GM21723 (cell line): Measurements from ENCODE around the gene NOTCH1.

Experiments
- ATAC-seq: cut with Tn5 transposase; IDR thresholded peaks from one replicate; pipeline ENCODE4 v1.9.1; 2021; ENCODE audit warnings: mild to moderate bottlenecking, moderate library complexity; ENCODE audit not compliant: unreplicated experiment

The NOTCH1 gene

DNA sequence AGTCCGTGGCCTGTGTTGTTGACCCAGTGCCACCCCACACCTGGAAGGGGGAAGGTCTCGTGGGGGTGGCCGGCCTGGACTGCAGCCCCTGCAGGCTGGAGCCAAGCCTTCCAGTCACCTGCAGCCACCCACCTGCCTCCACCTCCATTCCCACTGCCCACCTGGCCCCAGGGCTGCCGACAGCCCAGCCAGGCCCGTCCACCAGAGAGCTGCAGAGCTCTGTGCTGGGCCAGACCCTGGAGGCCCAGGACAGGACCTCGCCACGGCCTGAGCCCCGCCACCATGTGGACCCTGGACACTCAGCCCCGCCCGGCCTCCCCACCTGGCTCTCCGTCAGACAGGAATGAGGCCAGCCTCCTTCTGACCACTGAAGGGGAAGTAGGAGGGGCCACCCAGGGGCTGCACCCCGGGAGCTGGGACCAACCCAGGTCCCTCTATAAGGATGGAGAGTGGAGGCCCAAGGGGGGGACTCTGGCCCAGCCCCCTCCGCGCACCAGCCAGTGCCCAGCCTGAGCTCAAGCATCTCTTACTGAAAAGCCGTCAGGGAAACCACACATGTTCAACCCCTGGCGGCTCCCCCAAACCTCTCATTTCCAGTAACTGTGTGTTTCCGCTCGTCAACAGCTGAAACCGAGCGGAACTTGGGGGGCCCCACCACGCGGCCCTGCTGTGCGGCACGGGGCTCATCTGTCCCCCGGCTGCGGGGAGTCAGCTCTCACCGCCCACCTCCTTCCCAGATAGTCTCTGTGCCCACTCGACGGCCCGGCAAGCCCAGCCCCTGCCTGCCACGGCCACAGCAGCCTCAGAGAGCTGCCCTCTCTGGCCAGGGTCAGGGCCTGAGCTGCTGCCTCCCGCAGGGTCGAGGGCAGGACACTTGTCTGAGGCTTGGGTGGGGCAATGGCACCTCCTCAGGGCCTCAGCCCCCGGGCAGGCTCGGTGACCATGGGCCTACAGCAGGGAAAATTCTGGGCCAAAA lies 12.8 kb downstream of the NOTCH1 start:
- no peak for ATAC-seq

DNA sequence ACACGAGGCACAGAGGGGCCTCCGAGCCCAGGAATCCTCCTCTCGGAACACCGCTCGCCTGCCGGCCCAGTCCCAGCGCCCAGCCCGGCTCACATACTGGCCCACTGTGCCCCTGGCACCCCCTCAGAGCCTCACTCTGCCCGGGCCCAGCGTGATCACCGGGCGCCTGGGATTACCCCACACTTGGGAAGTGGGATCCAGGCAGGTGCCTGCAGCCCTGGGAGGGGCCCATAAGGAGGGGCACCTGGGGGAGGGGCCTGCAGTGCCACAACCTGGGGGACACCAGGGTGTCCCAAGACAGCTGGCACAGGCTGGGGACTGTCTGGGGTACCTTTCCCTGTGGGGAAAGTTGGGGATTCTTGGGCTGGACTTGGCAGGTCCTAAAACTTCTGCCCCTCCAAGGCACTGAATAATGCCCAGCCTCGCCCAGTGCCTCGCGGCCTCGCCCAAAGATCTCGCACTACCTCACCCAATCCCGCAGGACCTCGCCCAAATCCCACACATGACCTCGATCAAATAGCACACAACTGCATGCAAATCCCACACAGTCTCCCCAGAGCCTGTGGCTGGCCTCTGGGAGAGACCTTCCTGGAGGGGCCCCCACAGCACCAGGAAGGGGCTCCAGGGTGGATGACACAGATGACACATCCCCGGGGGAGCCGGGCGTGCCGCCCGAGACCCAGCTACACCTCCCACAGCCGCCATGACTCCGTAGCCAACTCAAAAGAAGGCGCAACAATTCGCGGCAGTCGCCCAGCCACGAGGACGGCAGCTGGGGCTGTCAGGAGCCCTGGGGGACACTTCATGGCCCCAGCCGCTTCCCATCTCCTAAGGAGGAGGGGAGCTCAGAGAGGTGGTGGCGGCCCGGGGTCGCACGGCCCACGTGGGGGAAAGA lies 13.7 kb downstream of the NOTCH1 start:
- no peak for ATAC-seq

DNA sequence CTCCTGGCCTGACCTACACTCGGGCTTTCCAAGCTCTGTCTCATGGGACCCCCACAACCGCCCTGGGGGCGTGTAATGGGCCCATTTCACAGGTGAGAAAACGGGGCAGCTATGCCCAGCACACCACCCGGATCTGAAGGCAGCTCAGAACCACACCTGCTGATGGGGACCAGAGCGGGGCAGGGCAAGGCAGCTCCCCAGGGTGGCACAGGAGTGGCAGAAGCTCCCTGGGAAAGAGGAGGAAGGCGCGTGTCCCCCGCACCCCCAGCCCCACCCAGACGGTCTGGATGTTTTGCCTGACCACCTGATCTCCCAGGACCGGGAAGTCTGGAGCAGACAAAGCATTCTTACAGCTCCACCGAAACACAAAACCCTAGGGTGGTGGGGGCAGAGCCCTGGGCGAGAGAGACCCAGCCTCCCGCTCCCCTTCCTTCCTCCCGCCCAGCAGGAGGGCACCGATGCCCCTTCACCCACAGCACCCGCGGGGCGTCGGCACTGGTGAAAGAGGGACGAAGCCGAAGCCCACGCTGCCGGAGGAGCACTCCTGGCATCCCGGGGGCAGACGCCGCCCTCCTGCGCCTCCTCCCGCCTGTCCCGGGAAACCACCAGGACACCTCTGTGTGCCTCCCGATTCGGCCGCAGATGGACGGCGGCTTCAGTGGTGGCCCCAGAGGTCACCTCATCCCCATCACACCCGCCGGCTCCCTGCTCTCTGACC lies 14.5 kb downstream of the NOTCH1 start:
- no peak for ATAC-seq

DNA sequence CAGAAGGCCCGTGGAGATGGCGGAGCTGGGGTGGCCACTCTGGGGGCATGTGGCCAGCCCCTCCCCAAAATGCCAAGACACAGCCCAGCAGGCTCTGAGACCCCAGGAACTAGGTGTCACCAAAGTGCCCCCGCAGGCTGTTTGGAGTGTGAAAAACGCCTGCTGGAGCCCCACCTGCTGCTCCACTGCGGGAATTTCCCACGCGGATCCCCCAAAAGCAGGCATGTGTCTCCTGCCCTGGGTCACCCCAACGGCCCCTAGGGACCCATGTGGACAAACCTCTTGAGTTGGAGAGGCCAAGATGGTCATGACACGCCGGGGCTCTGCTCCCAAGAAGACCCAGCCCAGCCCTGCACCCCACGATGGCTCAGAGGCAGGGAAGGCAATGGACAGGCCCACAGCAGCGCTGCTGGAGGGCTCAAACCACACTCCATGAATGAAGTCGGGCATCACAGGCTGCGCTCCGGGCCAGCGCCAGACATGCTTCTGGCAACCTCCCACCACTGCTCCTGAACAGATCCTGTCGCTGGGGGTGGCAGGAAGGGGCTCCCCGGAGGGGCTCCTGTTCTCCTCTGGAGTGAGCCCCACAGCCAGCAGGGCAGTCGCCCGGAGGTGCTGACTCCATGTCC lies 15.3 kb downstream of the NOTCH1 start:
- ATAC-seq: no peak

DNA sequence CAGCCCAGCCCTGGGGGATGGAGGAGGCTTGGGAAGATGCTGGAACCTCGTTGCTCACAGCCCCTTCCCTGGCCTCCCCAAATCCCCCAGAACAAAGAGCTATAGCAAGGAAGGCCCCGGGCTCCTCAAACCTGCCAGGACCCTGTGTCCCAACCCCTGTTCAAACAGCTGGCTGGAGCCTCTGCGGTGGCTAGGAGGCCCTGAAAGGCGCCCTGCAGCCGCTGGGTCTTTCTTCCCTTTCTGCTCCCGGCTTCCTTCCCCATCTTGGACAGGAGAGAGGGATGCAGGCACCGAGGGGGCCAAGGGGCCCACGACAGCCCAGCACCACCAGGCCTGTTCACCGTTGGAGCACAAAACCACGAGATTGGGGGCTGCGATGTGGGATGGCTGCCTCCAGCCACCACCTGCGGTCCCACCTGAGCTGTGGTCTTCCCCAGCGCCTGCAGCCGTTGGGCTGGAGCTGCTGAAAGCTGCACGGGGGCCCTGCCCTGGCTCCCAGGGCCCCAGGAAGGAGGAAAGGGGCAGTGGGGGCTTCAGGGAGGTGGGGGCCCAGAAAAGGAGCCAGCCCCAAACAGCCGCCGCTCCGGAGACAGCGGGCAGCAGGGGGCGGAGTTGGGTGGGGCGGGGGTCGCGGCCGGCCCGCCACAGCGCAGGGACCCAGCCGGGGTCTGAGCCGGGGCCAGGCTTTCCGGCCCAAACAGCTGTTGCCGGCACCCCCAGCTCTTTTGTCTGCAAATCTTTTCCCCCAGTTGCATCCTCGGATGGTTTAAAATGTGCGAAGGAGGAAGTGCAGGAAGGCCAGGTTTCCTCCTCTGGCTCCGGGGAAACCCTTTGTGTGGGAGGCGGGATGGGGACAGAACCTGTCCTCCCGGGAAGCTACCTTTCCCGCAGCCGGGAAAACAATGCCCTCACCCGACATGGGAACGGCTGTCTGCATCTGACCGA lies 16.1 kb downstream of the NOTCH1 start:
- ATAC-seq: no peak

DNA sequence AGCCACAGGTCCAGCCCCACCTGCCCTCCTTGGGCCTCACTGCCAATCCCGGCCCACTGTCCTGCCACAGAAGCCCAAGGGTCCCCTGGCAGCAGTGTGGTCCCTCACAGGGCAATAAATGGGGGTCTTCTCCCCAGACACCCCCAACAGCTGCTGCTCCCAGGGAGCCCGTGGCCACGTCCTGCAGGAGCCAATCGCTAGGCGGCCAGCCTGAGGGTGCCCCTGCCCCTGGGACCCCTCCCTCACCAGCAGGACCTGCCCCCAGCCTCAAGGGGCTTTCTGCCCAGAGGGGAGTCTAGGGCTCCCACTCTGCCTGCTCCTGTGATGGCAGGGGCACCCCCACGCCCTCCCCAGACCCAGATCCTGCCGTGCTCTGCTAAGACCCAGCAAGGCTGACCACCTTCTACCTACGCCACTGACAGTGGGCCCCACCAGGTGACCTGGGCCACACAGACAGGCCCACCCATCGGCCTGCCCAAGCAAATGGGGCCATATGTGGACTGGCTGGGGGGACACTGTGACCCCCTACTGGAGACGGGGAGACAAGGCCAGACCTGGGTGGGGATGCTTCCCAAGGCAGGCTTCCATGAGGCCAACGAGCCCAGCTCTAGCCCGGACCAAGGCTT lies 17.0 kb downstream of the NOTCH1 start:
- ATAC-seq: no peak

DNA sequence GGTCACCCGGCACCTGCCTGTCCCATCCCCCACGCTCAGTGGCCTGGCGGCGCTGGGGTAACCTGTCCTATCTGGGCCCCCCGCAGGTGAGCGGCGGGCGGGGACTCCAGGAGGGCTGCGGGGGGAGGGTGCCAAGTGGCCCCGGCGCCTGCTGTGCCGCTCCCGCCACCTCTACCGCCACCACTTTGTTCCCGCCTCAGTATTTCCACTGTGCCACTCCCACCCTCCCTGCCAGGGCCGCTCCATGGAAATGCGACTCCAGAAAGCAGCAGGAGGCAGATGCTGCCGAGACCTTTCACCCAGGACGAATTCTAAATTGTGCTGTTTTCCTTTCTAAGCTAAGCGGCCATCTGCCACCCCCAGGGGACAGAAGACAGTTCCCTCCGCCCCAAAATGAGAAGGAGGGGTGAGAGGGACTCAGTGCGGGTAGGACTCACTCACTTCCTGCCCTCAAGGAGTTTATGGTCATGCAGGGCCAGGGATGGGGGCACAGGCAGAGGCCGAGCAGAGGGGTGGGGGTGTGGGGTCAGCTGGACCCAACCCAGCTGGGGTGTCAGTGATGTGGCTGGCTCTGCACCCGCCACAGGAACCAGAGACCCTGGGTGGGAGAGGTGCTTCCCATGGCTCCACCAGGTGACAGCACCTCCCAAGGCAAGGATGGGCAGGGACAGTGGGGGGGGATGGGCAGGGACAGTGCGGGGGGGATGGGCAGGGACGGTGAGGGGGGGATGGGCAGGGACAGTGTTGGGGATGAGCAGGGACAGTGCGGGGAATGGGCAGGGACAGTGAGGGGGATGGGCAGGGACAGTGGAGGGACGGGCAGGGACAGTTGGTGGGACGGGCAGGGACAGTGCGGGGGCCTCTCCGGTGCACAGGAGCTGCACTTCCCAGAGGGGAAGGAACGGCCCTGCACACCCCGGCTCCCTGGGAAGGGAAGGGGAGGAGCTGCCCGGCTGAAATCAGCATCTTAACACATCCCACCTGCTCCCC lies 17.8 kb downstream of the NOTCH1 start:
- no peak for ATAC-seq

DNA sequence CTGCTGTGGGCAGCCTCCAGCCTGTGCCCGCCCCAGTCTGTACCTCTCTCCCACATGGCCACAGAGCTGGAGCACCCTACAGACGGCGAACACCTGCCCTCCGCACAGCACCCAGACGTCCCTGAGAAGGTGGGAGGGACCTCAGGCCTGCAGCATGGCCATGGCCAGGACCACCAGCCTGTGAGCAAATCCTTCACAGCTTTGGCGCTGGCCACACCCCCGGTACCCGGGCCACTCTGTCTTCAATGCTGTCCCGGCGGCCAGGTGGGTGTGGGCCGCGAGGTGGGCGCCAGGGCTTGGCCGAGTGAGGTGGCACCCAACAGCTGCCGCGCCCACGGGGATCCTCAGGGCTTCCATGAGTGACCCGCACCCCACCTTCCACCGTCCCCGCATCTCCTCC lies 18.7 kb downstream of the NOTCH1 start:
- ATAC-seq: no peak

DNA sequence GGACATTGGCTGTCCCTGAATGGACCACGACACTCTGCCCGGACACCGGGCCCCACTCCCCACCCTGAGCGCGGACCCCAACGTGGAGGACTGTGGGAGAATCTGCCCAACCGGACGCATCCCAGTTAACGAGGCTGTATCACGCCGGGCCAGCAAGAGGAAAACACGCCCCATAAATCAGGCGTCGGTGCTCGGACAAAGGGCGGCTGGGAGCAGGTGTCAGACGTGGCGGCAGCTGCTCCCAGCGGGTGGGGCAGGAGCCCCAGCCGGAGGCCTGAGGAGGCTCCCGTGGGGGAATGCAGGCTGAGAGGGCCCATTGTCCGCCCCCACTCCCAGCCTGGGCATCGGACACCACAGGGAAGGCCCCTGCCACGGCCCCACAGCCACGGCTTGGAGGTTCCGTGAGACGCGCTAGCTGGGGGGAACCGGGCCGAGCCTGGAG lies 19.2 kb downstream of the NOTCH1 start:
- ATAC-seq: no peak

DNA sequence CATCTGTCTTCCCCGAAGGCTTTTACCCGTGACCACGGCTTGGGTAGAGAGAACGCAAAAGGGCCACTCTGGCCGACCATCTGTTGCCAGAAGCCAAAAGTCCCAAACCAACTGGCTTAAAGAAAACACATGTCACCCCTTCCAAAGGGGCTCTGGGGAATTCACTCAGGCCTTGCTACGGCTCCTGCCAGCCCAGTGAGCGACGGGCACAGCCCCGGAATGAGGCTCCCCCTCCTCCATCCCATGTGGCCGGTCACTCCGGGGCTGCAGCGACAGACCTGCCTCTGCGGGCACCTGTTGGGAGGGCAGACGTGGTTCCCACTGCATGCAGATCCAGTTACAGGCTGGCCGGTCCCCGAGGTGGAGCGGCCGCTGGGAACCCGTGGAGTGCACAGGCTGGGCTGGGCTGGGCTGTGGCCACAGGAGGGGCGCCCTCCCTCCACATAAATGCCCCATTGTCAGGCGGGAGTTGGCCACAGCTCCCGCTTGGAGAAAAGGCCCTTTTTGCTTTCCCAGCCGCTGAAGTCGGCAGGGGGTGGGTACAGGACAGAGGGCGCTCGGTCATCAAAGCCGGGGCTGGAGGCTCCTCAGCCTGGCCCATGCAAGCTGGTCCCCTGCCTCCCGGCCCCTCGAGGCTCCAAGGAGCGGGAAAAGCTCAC lies 19.9 kb downstream of the NOTCH1 start:
- no peak for ATAC-seq

DNA sequence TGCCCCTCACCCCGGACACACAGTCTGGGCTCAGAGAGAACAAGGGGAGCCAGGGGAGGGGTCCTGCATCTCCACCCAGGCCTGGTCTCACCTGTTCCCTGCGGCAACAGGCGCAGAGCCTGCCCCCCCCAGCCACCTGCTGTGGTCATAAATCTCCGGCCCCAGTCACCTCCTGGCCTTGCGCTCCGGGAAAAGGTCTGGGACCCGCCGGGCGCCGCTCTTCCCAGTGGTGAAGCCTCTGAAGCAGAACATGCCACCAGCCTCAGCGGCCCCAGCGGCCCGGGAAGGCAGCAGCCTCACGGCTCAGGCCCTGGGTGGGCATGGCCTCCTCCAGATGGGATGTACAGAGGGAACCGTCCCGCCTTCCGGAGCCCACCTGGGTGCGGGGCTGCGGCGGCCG lies 20.6 kb downstream of the NOTCH1 start:
- ATAC-seq: no peak

DNA sequence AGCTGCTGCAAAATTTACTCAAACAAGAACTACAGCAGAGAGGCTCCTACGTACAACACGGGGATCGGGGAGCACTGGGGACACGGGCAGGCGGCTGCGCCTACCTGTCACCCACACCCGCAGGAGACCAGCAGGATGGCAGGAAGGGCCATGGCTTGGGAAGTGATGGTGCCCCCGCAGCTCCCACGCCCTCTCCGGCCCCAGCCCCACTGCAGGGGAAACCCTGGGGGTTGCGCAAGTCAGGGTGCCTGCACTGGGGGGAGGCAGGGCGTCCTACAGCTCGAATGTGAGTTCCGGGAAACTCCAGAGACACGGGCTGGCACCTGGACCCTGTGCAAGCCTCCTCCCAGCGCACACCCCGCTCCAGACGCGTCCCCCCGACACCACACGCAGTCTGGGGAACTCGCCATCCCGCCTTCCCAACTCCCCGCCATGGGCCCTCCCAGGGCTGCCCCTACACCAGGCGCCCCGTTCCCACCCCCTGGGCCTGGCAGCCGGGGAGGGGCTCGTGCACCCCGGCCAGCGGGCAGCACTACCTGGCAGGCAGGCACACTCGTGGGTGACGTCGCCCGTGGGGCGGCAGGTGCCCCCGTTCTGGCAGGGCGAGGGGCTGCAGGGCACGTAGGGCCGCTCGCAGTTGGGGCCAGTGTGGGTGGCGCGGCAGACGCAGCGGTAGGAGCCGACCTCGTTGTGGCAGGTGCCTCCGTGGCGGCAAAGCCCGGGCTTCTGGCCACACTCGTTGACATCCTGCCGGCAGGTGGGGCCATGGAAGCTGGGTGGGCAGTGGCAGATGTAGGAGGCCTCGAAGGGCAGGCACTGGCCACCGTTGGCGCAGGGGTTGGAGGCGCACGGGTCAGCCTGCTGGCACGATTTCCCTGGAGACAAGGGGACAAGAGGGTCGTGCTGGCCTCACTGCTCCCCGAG lies 23.3 kb downstream of the NOTCH1 start:
- ATAC-seq: no peak

DNA sequence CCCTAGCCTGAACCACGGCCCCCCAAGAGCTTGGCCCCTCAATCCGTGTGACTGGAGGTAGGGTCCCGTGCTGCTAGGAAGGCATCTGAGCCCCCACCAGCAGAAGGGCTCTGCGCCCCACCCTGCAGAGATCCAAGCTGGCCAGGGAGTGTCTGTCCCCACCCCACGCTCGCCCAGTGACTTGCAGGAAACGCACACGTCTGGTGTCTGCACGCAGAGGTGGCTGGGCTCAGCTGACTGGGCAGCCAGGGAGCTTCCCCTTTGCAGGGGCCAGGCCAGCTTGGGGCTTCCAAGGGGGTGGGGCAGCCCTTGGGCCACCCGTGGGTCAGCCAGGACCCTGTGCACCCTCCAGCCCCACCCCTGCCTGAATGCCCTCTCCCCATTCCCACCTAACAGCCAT lies 24.3 kb downstream of the NOTCH1 start:
- no peak for ATAC-seq

DNA sequence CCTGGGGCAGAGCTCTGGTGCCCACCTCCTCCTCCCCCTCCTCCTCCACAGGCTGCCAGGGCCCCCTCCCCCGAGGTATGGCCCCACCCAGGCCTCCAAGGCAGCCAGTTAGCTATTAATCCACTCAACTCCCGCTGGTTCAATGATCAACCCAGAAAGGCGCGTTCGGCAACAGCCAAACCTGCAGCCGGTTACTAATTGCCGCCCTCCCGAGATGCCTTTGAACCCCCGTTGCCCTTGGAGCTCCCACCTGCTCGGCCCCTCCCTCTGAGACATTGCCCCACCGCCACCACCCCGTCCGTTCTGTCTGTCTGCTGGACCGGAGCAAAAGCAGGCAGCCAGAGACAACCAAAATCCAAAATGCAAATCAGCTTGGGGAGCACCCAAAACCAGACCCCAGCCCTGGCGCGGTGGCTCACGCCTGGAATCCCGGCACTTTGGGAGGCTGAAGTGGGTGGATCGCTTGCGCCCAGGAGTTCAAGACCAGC lies 25.8 kb downstream of the NOTCH1 start:
- ATAC-seq: no peak

DNA sequence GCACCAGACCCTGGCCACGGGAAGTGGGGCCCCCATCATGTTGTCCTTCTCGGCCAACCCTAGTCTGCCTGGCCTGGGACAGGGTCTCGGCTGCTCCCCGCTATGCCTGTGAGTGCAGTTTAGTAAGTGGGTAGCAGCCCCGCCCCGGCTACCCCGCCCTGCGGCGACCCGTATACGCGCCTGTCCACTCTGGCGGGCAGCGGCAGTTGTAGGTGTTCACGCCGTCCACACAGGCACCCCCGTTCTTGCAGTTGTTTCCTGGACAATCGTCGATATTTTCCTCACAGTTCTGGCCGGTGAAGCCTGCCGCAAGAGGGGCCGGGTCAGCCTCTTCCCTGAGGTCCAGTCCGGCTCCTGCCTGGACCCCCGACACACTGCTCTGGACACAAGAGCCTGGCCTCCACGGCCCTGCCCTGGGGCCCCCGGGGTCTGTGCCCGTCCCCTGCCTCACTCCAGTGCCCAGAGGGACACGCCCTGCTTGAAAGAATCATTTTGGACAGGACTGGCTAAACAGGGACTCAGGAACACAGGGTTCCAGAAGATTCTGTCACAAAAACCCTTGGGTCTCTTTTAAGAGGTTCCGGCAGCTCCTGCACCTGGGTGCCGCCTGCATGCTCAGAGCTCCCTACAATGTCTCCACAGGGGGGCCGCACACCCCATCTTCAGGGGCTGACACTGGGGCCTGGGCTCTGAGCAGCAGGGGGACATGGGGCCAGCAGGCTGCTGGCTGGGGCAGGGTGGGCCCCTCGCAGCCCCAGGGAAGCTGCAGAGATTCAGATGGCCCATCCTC lies 26.4 kb downstream of the NOTCH1 start:
- no peak for ATAC-seq
